IMR-90 (cell line): ENCODE measurements around the gene BDH1. TPM values are rescaled to one million over a fixed set of nuclear protein-coding genes. Genes with fewer than 3 reads are reported as not detected.

Experiments
- ATAC-seq: fragments of 200-7000 bp; cut with Tn5 transposase; 2 replicates; pipeline ENCODE4 v1.9.1; 2020; ENCODE audit warnings: low read depth, mild to moderate bottlenecking, moderate library complexity
- BruUV-seq: library from RNA; stranded (reverse); fragments of 400-500 nt; replicated peaks from 2 replicates; lab custom pipeline; 2021; lab: Mats Ljungman, UMichigan
- CTCF ChIA-PET: fragments of 300-600 bp; formaldehyde crosslinking; extraction: SDS; loops from one replicate; lab custom pipeline; 2021; ENCODE audit warnings: antibody characterized with exemption; lab: Yijun Ruan, JAX
- POLR2A ChIA-PET: fragments of 300-600 bp; sonication (Branson Sonifier 250); formaldehyde crosslinking; loops from one replicate; lab custom pipeline; 2022; ENCODE audit warnings: antibody characterized with exemption; ENCODE audit not compliant: unreplicated experiment; lab: Charles Lee
- DNase-seq: peaks from one replicate; pipeline ENCODE4 v3.0.0; 2013
- H2AFZ ChIP-seq: replicated peaks from 2 replicates; pipeline ENCODE3; 2013; ENCODE audit warnings: low read length, mild to moderate bottlenecking; ENCODE audit not compliant: poor library complexity
- H2AK5ac ChIP-seq: 2 replicates; pipeline ENCODE4 v1.6.1; 2013; ENCODE audit warnings: low read depth, low read length, inconsistent platforms
- H2AK9ac ChIP-seq: replicated peaks from 2 replicates; pipeline ENCODE3; 2013; ENCODE audit warnings: mild to moderate bottlenecking, low read depth, low read length, moderate library complexity; ENCODE audit not compliant: poor library complexity
- H2BK120ac ChIP-seq: 2 replicates; pipeline ENCODE4 v1.6.1; 2013; ENCODE audit warnings: low read depth, low read length, inconsistent platforms
- H2BK15ac ChIP-seq: 3 replicates; pipeline ENCODE4 v1.6.1; 2013; ENCODE audit warnings: low read depth, low read length, inconsistent platforms
- H2BK20ac ChIP-seq: 2 replicates; pipeline ENCODE4 v1.6.1; 2013; ENCODE audit warnings: low read depth, mild to moderate bottlenecking, inconsistent platforms, low read length, moderate library complexity
- H2BK5ac ChIP-seq: 2 replicates; pipeline ENCODE4 v1.6.1; 2013; ENCODE audit warnings: mild to moderate bottlenecking, low read depth, low read length, inconsistent platforms; ENCODE audit not compliant: poor library complexity, severe bottlenecking
- H3K14ac ChIP-seq: replicated peaks from 2 replicates; pipeline ENCODE4 v1.6.1; 2013; ENCODE audit warnings: low read depth, low read length, inconsistent platforms
- H3K18ac ChIP-seq: 2 replicates; pipeline ENCODE4 v1.6.1; 2013; ENCODE audit warnings: low read depth, low read length, control low read depth
- H3K23ac ChIP-seq: 2 replicates; pipeline ENCODE4 v1.6.1; 2013; ENCODE audit warnings: low read depth, low read length, inconsistent platforms
- H3K27ac ChIP-seq: 2 replicates; pipeline ENCODE4 v1.5.1; 2013; ENCODE audit warnings: mild to moderate bottlenecking, control low read depth, low read length; ENCODE audit not compliant: insufficient read depth
- H3K27me3 ChIP-seq: 2 replicates; pipeline ENCODE4 v1.6.1; 2013; ENCODE audit warnings: low read length; ENCODE audit not compliant: control insufficient read depth, insufficient read depth
- H3K36me3 ChIP-seq: 2 replicates; pipeline ENCODE4 v1.6.1; 2013; ENCODE audit warnings: low read length, mixed read lengths; ENCODE audit not compliant: control insufficient read depth, insufficient read depth
- H3K4ac ChIP-seq: 2 replicates; pipeline ENCODE4 v1.6.1; 2013; ENCODE audit warnings: low read depth, low read length, inconsistent platforms
- H3K4me1 ChIP-seq: 2 replicates; pipeline ENCODE4 v1.6.1; 2013; ENCODE audit warnings: low read length, mixed read lengths; ENCODE audit not compliant: control insufficient read depth, insufficient read depth
- H3K4me2 ChIP-seq: 2 replicates; pipeline ENCODE4 v1.6.1; 2013; ENCODE audit warnings: low read depth, mild to moderate bottlenecking, control low read depth, low read length, moderate library complexity
- H3K4me3 ChIP-seq: 2 replicates; pipeline ENCODE4 v1.5.1; 2013; ENCODE audit warnings: low read depth, mild to moderate bottlenecking, control low read depth, low read length, moderate library complexity; ENCODE audit not compliant: insufficient read depth
- H3K56ac ChIP-seq: 2 replicates; pipeline ENCODE4 v1.6.1; 2013; ENCODE audit warnings: low read length, inconsistent platforms; ENCODE audit not compliant: insufficient read depth; ENCODE audit errors: extremely low read depth
- H3K79me1 ChIP-seq, 2 experiments: 2 replicates each; pipeline ENCODE4 v1.6.1; 2013; ENCODE audit warnings: low read length in 2 of 2, inconsistent platforms in 1 of 2, low read depth in 1 of 2
- H3K9ac ChIP-seq: 2 replicates; pipeline ENCODE4 v1.6.1; 2013; ENCODE audit warnings: low read depth, low read length, control low read depth
- H3K9me1 ChIP-seq: 2 replicates; pipeline ENCODE4 v1.6.1; 2013; ENCODE audit warnings: low read length, inconsistent platforms; ENCODE audit not compliant: insufficient read depth
- H3K9me3 ChIP-seq: 2 replicates; pipeline ENCODE4 v1.6.1; 2013; ENCODE audit warnings: low read length; ENCODE audit not compliant: control insufficient read depth, insufficient read depth
- H4K20me1 ChIP-seq: 2 replicates; pipeline ENCODE4 v1.6.1; 2013; ENCODE audit warnings: low read length, inconsistent platforms; ENCODE audit not compliant: insufficient read depth
- H4K5ac ChIP-seq: 2 replicates; pipeline ENCODE4 v1.6.1; 2013; ENCODE audit warnings: mild to moderate bottlenecking, low read depth, low read length, control low read depth
- H4K8ac ChIP-seq, 2 experiments: 2 replicates each; pipeline ENCODE4 v1.6.1; 2013; ENCODE audit warnings: low read depth in 2 of 2, low read length in 2 of 2, control low read depth in 1 of 2, inconsistent platforms in 1 of 2
- H4K91ac ChIP-seq: 2 replicates; pipeline ENCODE4 v1.6.1; 2013; ENCODE audit warnings: low read depth, low read length, inconsistent platforms; ENCODE audit not compliant: insufficient read depth
- BHLHE40 ChIP-seq: fragments of 150-350 bp; IDR thresholded peaks from 2 replicates; pipeline ENCODE4 v1.6.1; 2016; ENCODE audit warnings: mild to moderate bottlenecking, low read depth, low read length
- CHD1 ChIP-seq: IDR thresholded peaks from 2 replicates; pipeline ENCODE4 v1.6.1; 2012; ENCODE audit warnings: low read depth, low read length, improper control_type of control experiment
- FOS ChIP-seq: fragments of 150-350 bp; IDR thresholded peaks from 2 replicates; pipeline ENCODE4 v1.6.1; 2016; ENCODE audit warnings: low read depth, low read length
- MAFK ChIP-seq: IDR thresholded peaks from 2 replicates; pipeline ENCODE4 v1.6.1; 2012; ENCODE audit warnings: low read depth, low read length, improper control_type of control experiment
- MXI1 ChIP-seq: IDR thresholded peaks from 2 replicates; pipeline ENCODE4 v1.6.1; 2012; ENCODE audit warnings: low read depth, mild to moderate bottlenecking, low read length, moderate library complexity, borderline replicate concordance
- NFE2L2 ChIP-seq: fragments of 150-350 bp; IDR thresholded peaks from 2 replicates; pipeline ENCODE4 v1.6.1; 2016; ENCODE audit warnings: low read depth, mild to moderate bottlenecking, low read length
- POLR2A ChIP-seq: IDR thresholded peaks from 2 replicates; pipeline ENCODE4 v1.6.1; 2012; ENCODE audit warnings: mild to moderate bottlenecking, low read depth, low read length
- RAD21 ChIP-seq: IDR thresholded peaks from 2 replicates; pipeline ENCODE4 v1.6.1; 2012; ENCODE audit warnings: low read length, improper control_type of control experiment
- RCOR1 ChIP-seq: IDR thresholded peaks from 2 replicates; pipeline ENCODE4 v1.6.1; 2012; ENCODE audit warnings: mild to moderate bottlenecking, low read length, improper control_type of control experiment; ENCODE audit not compliant: insufficient replicate concordance
- RFX5 ChIP-seq: IDR thresholded peaks from 2 replicates; pipeline ENCODE4 v1.8.0; 2012; ENCODE audit warnings: low read depth, mild to moderate bottlenecking, low read length, moderate library complexity
- SMC3 ChIP-seq: fragments of 150-350 bp; IDR thresholded peaks from 2 replicates; pipeline ENCODE4 v1.6.1; 2016; ENCODE audit warnings: low read depth, mild to moderate bottlenecking, antibody characterized with exemption, low read length, moderate library complexity
- WGBS, 2 experiments: methylation state at CpG; one replicate each; pipeline versions ENCODE4 v1.1.5 to v1.1.7; 2013; ENCODE audit warnings: missing lambda C conversion rate in 2 of 2; ENCODE audit not compliant: insufficient read length in 1 of 2; ENCODE audit errors: extremely low coverage in 2 of 2; 5-methylcytosine and 5-hydroxymethylcytosine counted together
- dilution Hi-C: fragments of 300-500 bp; cut with HindIII; formaldehyde crosslinking; loops from one replicate; pipeline ENCODE4 v1.14.3; 2018; ENCODE audit warnings: low sequenced_read_pairs; ENCODE audit not compliant: unreplicated experiment
- in situ Hi-C: fragments of 300-500 bp; cut with MboI; formaldehyde crosslinking; loops from 3 replicates; pipeline ENCODE4 v1.14.3; 2019; ENCODE audit warnings: low sequenced_read_pairs, inconsistent platforms, mixed read lengths
- intact Hi-C: fragments of 100-400 bp; cut with micrococcal nuclease; formaldehyde crosslinking; loops from 2 replicates; pipeline ENCODE4 v1.10.0; 2022
- polyA plus RNA-seq, 3 experiments: library from polyadenylated mRNA; depleted of rRNA; stranded (reverse); fragments of >200 nt; gene quantifications; 2 replicates each; pipeline ENCODE4 v1.2.3, GENCODE V29; 2012; ENCODE audit warnings: low replicate concordance in 1 of 3
- total RNA-seq: library from RNA; depleted of rRNA; stranded (reverse); fragments of >200 nt; gene quantifications from 2 replicates; pipeline ENCODE4 v1.2.3, GENCODE V29; 2012
- TF ChIP-seq, protein P1 (sequence below): fragments of 150-350 bp; IDR thresholded peaks from 2 replicates; pipeline ENCODE4 v1.6.1; 2016; ENCODE audit warnings: low read depth, mild to moderate bottlenecking, low read length, moderate library complexity, borderline replicate concordance
- TF ChIP-seq, protein P2 (sequence below): conservative IDR thresholded peaks from 2 replicates; pipeline ENCODE4 v1.5.1; 2012; ENCODE audit warnings: mild to moderate bottlenecking, low read depth, low read length, improper control_type of control experiment
- TF ChIP-seq, protein P3 (sequence below): fragments of 150-350 bp; IDR thresholded peaks from 2 replicates; pipeline ENCODE4 v1.6.1; 2017; ENCODE audit warnings: mild to moderate bottlenecking, antibody characterized with exemption, low read length, low read depth

The BDH1 gene
- total and polyA plus RNA-seq, 2 of the 4 experiments (the other 2 are of a cell fraction) = 2.7 to 4.4 TPM

DNA sequence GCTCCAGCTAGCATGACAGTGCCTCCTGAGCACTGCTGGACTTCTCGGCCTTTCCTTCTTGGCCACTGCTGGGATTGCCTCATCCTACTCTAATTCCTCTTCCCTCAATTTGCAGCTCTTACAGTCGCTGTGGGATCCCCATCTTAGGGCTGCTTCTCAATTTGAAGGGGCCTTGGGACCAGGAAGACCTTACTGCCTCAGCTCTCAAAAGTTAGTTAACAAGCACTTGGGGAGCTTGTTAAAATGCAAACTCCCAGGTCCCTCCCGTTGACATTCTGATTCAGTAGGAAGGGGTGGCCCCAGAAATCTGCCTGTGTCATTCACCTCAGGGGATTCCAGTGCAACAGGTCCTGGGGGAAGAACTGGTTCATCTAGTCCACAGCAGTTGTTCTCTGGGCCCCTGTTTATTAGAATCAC lies 14.8 kb downstream of the BDH1 start:
- Histone ChIP-seq H3K9ac (no peak overlapping the region), H3K4me3 (no peak overlapping the region), H2AK9ac (no peak overlapping the region), H2BK15ac (no peak overlapping the region), H2AFZ (no peak overlapping the region), H3K18ac (no peak overlapping the region), H2BK120ac (no peak overlapping the region), H3K56ac (no peak overlapping the region), H3K4me1 (0 out of 2 replicates have a peak, but pooled peaks cover 1% of the 10 kb centered on the region), H3K36me3 (no peaks in the 10 kb centered on the region), H2BK20ac (no peak overlapping the region), H3K27me3 (no peaks in the 10 kb centered on the region; the same call in 1 of the 2 replicates), H3K9me3 (no peaks in the 10 kb centered on the region), H3K23ac (no peak overlapping the region; the same call in 1 of the 2 replicates), H3K4ac (no peak overlapping the region), H3K9me1 (no peaks in the 10 kb centered on the region; the same call in 1 of the 2 replicates), H3K27ac (no peak overlapping the region), H3K4me2 (no peak overlapping the region), H3K14ac (no peak overlapping the region), H4K8ac (no peak overlapping the region), H4K5ac (no peak overlapping the region), H4K20me1 (no peaks in the 10 kb centered on the region), H4K91ac (no peak overlapping the region), H2BK5ac (no peak overlapping the region), H3K79me1 (no peaks in the 10 kb centered on the region), H2AK5ac (no peak overlapping the region)
- ChIA-PET CTCF (no interaction called here), POLR2A (no interaction called here)
- ATAC-seq (no peak), DNase-seq (no peak)
- BruUV-seq = no TSS peak
- in situ Hi-C loops (no loop called here), dilution Hi-C loops (no loop called here), intact Hi-C loops (no loop called here)
- no peak for TF ChIP-seq FOS
- TF ChIP-seq RCOR1 = no peak
- no peak for TF ChIP-seq RFX5
- TF ChIP-seq, protein P1, sequence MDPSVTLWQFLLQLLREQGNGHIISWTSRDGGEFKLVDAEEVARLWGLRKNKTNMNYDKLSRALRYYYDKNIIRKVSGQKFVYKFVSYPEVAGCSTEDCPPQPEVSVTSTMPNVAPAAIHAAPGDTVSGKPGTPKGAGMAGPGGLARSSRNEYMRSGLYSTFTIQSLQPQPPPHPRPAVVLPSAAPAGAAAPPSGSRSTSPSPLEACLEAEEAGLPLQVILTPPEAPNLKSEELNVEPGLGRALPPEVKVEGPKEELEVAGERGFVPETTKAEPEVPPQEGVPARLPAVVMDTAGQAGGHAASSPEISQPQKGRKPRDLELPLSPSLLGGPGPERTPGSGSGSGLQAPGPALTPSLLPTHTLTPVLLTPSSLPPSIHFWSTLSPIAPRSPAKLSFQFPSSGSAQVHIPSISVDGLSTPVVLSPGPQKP = no peak
- no peak for TF ChIP-seq RAD21
- no peak for TF ChIP-seq MAFK
- TF ChIP-seq, protein P2, sequence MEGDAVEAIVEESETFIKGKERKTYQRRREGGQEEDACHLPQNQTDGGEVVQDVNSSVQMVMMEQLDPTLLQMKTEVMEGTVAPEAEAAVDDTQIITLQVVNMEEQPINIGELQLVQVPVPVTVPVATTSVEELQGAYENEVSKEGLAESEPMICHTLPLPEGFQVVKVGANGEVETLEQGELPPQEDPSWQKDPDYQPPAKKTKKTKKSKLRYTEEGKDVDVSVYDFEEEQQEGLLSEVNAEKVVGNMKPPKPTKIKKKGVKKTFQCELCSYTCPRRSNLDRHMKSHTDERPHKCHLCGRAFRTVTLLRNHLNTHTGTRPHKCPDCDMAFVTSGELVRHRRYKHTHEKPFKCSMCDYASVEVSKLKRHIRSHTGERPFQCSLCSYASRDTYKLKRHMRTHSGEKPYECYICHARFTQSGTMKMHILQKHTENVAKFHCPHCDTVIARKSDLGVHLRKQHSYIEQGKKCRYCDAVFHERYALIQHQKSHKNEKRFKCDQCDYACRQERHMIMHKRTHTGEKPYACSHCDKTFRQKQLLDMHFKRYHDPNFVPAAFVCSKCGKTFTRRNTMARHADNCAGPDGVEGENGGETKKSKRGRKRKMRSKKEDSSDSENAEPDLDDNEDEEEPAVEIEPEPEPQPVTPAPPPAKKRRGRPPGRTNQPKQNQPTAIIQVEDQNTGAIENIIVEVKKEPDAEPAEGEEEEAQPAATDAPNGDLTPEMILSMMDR = no peak
- no peak for TF ChIP-seq POLR2A
- TF ChIP-seq, protein P3, sequence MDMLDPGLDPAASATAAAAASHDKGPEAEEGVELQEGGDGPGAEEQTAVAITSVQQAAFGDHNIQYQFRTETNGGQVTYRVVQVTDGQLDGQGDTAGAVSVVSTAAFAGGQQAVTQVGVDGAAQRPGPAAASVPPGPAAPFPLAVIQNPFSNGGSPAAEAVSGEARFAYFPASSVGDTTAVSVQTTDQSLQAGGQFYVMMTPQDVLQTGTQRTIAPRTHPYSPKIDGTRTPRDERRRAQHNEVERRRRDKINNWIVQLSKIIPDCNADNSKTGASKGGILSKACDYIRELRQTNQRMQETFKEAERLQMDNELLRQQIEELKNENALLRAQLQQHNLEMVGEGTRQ = no peak
- TF ChIP-seq CHD1 = no peak
- no peak for TF ChIP-seq BHLHE40
- no peak for TF ChIP-seq MXI1
- TF ChIP-seq SMC3 = no peak
- TF ChIP-seq NFE2L2 = no peak
- no CpG with 5 or more reads among the region's 3 CpGs for WGBS, 2 experiments
